ENCODE results near the gene IGF1R.

The IGF1R gene

GRCh38 chr15:98676586-98677270 lies 28.4 kb downstream of the IGF1R start:
- DNase-seq: no peak

DNA sequence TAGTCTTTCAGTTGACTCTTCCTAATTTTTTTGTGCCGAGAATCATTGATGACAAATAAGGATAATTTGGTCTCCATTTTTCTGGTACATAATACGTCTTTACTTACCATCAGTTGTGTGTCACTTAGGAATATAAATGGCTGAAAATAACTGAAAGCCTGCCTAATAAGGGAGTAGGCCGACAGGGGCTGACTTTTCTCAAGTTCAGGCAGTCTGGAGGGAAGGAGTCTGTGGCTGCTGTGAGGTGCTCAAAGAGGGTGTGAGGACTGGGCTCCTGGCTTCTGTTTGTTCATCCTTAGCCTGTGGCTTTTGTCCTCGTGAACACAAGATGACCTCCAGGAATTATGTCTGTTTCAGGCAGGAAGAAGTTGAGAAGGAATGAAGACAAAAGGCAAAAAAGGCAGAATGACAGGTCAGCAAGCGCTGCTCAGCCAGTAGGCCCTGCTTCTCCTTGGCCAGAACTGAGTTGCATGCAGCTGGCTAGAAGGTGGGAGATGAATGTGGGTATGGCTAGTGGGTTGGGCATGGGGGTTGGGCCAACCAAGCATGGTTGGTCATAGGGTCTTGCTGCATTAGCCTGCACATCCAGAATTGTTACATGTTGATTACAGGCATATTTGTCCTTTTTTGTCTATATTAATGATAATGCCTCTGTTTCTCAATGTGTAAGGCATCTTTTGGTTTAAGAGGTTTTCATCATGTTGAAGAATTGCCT lies 29.2 kb downstream of the IGF1R start:
- DNase-seq: no peak

DNA sequence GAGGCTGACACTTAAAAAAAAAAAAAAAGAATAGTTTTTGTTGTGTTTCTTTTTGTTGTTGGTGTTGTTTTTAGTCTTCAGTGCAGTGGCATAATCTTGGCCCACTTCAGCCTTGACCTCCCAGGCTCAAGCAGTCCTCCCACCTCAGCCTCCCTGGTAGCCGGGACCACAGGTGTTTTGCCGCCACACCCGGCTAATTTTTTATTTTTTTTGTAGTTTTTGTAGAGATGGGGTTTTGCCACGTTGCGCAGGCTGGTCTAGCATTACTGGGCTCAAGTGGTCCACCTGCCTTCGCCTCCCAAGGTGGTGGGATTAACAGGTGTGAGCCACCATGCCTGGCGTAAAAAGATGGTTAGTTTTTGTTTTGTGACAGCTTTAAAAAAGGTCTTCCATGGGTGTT lies 30.1 kb downstream of the IGF1R start:
- no peak for DNase-seq

- no peak for DNase-seq
Measured at GRCh38 chr15:98681061-98681460, 32.7 kb downstream of the IGF1R start.

DNA sequence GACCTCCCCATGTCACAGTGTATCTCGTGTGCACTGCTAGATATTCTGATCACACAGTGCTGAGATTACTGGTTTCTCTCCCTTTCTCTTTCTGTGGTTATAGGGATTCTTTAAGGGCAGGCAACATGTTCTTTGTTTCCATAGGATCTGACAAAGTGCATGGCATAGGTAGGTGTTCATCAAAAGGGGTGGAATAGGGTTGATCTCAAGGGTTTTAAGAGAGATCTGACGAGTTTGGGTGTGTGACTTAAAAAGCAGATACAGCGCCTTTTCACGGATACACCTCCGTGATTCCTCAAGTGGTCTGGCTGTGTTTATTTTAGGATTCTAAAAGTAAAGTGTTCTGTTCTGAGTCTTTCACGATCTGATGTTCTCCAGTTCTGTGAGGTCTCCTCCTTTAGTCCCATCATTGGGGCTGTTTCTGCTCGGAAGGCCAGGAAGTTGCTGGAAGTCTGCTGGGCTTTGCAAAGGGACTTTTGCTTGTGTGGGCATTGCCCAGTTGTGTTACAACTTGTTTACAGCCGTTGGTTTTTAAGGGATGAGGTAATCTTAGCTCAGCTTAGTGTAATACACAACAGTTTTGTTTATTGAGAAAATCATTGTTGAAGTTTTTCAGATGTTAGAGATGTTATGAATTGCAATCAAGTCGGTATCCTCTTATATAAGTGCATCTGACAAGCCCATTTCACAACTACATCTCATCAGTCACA lies 34.8 kb downstream of the IGF1R start:
- no peak for DNase-seq

DNA sequence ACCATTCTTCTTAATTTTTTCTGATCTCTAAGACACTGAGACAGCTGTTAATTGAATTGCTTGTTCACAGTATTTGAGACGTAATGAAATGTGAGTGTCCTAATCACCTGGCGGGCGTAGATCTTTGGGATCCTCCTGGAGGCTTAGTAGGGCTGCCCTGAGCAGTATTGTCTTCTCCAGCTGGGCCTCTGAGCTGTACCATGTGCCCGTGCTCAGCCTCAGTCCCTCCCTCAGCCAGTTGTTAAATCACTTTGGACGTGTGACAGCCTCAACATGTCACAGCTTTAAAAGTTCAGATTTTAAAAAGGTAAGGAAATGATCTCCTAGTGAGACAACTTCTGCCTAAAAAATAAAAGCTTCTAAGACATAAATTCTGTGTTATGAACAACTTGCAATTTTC lies 35.5 kb downstream of the IGF1R start:
- DNase-seq: no peak

- peak; percentile 75 for DNase-seq
Measured at GRCh38 chr15:98684436-98684835, 36.1 kb downstream of the IGF1R start.

DNA sequence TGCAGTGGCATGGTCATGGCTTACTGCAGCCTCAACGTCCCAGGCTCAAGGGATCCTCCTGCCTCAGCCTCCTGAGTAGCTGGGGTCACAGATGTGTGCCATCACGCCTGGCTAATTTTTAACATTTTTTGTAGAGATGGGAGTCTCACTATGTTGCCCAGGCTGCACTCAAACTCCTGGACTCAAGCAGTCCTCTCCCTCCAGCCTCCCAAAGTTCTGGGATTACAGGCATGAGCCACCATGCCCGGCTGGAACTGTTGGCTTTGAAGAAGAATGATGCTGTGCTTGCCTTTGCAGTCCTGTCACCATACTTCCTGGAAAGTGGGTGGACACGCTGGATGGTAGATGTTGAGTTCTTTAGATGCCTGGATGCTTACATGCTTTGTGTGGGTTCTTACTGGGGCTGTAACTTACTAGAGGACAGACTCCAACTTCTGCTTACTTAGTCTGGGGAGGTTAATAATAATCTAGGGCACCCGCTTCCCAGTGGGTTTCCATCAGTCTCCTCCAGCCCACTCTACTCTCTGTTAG lies 36.7 kb downstream of the IGF1R start:
- DNase-seq: peak; percentile 14

- DNase-seq: no peak
Measured at GRCh38 chr15:98686983-98687382, 38.6 kb downstream of the IGF1R start.

DNA sequence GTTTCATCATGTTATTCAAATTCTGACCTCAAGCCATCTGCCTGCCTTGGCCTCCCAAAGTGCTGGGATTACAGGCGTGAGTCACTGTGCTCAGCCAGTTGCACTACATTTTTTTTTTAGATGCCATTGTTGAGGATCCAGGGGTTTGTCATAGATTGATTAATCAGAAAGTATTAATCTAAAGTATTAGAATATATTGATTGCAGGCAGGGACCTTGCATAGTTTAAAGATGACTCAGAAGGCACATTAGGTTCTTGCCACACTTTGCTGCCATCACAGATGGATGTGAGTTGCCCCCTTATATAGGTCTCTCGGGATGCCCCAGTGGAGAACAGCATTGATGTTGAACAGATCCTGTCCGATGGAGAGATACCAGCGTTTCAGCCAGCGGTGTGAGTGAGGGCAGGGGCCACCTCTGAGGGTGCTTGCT lies 41.1 kb downstream of the IGF1R start:
- DNase-seq: peak; percentile 65

GRCh38 chr15:98690272-98690950 lies 42.1 kb downstream of the IGF1R start:
- DNase-seq: peak; percentile 34

GRCh38 chr15:98692213-98692612 lies 43.9 kb downstream of the IGF1R start:
- DNase-seq: no peak

GRCh38 chr15:98694161-98694560 lies 45.8 kb downstream of the IGF1R start:
- DNase-seq: no peak

DNA sequence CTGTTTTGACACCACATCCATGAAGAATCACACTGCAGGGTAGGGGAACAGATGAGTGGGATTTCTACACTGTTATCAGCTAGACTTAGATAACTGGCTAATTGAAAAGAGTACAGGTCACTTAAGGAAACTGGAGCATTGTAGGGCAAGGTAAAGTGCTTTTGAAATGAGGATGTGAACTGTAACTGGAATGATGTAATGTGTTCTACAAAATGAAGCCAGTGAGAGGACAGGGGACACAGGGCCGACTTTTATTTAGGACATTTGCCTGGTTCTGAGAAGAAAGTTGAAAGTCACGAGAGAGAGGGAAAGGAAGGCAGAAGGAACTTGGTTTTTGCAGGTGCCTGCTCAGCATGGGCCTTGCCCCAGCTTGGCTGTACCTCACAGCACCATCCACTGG lies 50.5 kb downstream of the IGF1R start:
- DNase-seq: no peak

DNA sequence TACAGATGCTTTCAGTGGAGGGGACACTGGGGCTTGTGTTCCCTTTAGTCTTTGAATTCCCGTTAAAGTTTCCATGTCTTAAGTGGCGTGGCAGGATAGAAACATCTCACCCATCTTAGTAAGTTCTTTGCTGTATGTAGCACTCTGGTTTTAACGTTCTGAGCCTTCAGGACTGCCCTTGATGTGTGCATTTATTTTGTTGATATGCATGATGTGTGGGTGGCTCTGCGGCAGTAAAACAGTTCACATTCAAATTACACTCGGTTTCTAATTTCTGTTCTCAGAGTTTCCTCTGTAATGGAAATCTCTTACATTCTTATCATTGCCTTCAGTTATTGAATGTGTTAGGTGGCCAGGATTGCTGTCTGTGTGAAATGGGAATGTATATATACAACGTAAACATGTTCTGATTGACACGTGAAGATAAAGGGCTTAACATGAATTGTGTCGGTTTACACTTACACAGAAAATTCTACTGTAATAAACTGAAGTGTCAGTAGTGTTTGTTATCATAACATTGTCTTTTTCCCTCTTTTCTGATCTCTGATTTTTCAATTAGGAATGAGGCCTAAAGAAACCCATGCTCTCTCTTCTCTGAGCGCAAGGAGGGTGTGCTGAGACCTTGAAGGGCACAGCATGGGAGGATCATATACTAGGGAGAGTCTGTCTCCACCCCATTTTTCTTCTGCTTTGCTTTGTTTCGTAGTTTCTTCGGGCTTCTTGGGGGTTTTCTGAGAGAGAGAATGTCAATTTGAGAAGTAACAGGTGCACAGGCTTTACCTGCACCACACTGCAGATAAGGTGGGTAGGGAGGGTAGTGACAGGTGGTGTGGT lies 51.5 kb downstream of the IGF1R start:
- no peak for DNase-seq

- no peak for DNase-seq
Measured at GRCh38 chr15:98700519-98700918, 52.2 kb downstream of the IGF1R start.

DNA sequence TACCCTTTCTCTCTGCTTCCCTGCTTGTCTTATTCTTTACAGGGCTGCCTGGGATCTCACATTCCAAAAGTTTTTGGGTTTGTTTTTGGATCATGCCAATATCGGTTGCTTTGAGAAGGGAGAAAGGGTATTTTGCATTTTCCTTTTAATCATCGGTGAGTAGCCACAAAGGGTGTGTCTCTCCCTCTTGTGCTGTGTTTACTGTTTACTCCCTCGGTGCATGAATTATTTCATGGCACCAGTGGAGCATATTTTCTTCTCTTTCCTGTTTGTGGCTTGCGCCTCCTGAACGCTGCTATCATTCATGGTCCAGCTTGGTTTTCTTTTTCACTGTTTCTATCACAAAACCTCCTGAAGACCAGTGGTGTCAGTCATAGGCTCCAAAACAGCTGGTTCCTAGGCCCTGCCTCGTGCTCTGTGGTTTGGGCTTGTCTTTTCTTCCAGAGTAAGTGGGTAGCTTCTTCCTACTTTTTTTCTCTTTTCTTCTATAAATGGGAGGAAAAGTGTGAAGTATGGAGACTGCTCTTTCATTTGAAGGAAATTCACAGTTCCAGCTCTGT lies 54.9 kb downstream of the IGF1R start:
- DNase-seq: no peak

- DNase-seq: no peak
Measured at GRCh38 chr15:98705070-98705469, 56.7 kb downstream of the IGF1R start.

DNA sequence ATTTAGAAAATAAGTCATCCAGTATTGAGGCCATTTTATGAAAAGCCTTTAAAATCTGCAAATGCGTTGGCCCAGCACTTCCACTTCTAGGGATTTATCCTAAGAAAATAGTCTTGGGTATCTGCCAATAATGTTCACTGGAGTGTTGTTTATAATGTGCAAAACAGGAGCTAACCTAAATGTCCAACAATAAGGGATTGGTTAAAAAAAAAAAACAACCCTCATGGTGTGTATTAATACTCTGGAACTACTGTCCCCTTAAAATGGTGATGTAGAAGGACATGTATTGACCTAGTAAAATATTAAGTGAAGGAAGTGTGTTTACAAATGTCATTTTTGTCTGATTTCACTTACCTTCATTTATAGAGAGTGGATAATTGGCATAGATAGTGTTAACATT lies 58.0 kb downstream of the IGF1R start:
- DNase-seq: no peak

GRCh38 chr15:98706986-98707385 lies 58.6 kb downstream of the IGF1R start:
- no peak for DNase-seq

DNA sequence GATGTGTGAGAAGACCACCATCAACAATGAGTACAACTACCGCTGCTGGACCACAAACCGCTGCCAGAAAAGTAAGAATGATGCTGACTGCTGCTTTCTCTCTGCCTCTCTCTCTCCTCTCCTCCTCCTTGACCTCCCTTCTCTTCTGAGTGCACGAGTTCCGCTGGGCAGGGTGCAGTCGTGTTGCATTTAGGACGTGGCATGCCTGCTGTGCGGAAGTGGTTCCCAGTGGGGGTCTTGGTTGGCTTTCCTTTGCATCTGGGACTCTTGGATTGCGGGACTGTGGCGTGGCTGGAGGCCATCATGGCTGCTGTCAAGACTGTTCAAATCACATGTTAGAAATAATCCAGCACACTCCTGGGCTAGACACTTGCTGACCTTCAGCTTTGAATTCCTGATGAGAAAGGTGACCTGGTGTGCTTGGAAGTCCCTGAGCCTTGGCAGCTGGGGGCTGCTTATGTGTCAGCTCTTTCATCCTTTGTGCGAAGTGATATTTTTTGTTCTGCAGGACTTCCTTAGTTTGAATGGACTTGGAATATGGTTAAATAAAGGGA lies 59.8 kb downstream of the IGF1R start:
- DNase-seq: no peak

GRCh38 chr15:98711810-98712209 lies 63.5 kb downstream of the IGF1R start:
- no peak for DNase-seq

All from fibroblast of skin of right quadriceps (primary cell).